Sigmoid colon (tissue), 7 donors: ENCODE results near the gene TALDO1. TPM values are rescaled to one million over a fixed set of nuclear protein-coding genes. Genes with fewer than 3 reads are reported as not detected.

ENCODE experiments used
- DNase-seq: peaks from one replicate; pipeline ENCODE4 v3.0.0-alpha.2; 2019
- H3K27ac ChIP-seq, 4 donors: fragments of 200-600 bp; sonication (generic); one replicate each; pipeline ENCODE4 v1.5.1; 2016 to 2019; ENCODE audit warnings: mild to moderate bottlenecking in 1 of 4
- H3K27me3 ChIP-seq, 3 donors: fragments of 200-600 bp; sonication (generic); one replicate each; pipeline ENCODE4 v1.5.1; 2019; ENCODE audit warnings: mild to moderate bottlenecking in 1 of 3
- H3K36me3 ChIP-seq, 4 donors: fragments of 200-600 bp; sonication (generic); one replicate each; pipeline ENCODE4 v1.5.1; 2016 to 2019
- H3K4me1 ChIP-seq, 4 donors: fragments of 200-600 bp; sonication (generic); one replicate each; pipeline ENCODE4 v1.5.1; 2017 to 2019
- H3K4me3 ChIP-seq, 4 donors: fragments of 200-600 bp; sonication (generic); one replicate each; pipeline ENCODE4 v1.5.1; 2017 to 2019; ENCODE audit warnings: mild to moderate bottlenecking in 2 of 4, moderate library complexity in 1 of 4
- H3K9me3 ChIP-seq, 4 donors: fragments of 200-600 bp in 3 of 4; sonication (generic) in 3 of 4; one replicate each; pipeline versions ENCODE4 v1.5.1 to v1.6.1; 2013 to 2019
- EP300 ChIP-seq, 4 donors: sonication (generic); formaldehyde crosslinking; IDR thresholded peaks; one replicate each; pipeline ENCODE4 v1.6.1; 2017; ENCODE audit warnings: antibody characterized with exemption in 4 of 4
- POLR2A ChIP-seq, 2 donors: fragments of 450-650 bp; IDR thresholded peaks; one replicate each; pipeline ENCODE4 v1.6.1; 2016; ENCODE audit warnings: antibody characterized with exemption in 2 of 2, mild to moderate bottlenecking in 2 of 2, moderate library complexity in 2 of 2
- POLR2AphosphoS5 ChIP-seq, 4 donors: sonication (generic); formaldehyde crosslinking; IDR thresholded peaks; one replicate each; pipeline ENCODE4 v1.6.1; 2017; ENCODE audit warnings: antibody characterized with exemption in 4 of 4
- WGBS, 2 donors: extraction: QIAGEN DNeasy Blood & Tissue Kit; methylation state at CpG; one replicate each; pipeline ENCODE4 v1.1.7; 2013; 5-methylcytosine and 5-hydroxymethylcytosine counted together
- intact Hi-C: fragments of 100-400 bp; cut with DNase I; formaldehyde crosslinking; loops from one replicate; pipeline ENCODE4 v1.15.1; 2023
- polyA plus RNA-seq, 3 donors: library from polyadenylated mRNA; stranded (reverse); fragments of 200-250 nt; gene quantifications; one replicate each; pipeline ENCODE4 v1.2.3, GENCODE V29; 2013
- total RNA-seq, 4 donors: library from RNA; depleted of rRNA; stranded (reverse); fragments of >200 nt; gene quantifications; one replicate each; pipeline ENCODE4 v1.1.0, GENCODE V29; 2016
- TF ChIP-seq, protein P1 (sequence below), 4 experiments: fragments of 450-650 bp in 3 of 4; fragments of 200-600 bp in 1 of 4; IDR thresholded peaks; one replicate each; pipeline ENCODE4 v1.5.1; 2016 to 2019; ENCODE audit warnings: antibody characterized with exemption in 4 of 4, mild to moderate bottlenecking in 3 of 4, moderate library complexity in 2 of 4
- donor health status: healthy with polysubstance abuse.
- donor health status: Bipolar disorder and iron deficiency.
- donor health status: healthy.

TALDO1 gene
- total and polyA plus RNA-seq, 7 donors: 94.6 to 177 (median 133) TPM

DNA sequence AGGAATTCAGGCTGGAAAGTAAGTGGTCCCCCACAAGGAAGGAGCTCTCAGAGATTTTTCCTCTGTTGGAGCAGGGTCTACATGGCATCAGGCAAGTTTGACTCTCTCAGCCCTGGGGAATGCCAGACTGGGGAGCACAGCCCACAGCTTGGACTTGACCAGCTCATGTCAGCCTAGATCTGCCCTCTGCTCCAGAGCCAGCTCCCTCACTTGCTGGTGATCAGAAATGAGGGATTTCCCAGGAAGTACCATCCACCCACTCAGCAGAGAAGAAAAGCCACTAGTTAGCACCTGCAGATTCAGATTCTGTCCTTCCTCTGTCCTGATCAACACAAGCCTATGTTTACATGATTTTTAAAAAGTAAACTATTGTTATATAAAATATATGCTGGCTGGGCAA, 13.0 kb downstream of the TALDO1 start:
- Histone ChIP-seq H3K36me3 (peaks cover 20 to 94% (median 46%) of the 10 kb centered on the region in 4 donors), H3K4me3 (no peak overlapping the region), H3K27me3 (no peaks in the 10 kb centered on the region), H3K4me1 (no peaks in the 10 kb centered on the region), H3K9me3 (no peaks in the 10 kb centered on the region), H3K27ac (no peak overlapping the region)
- no peak for DNase-seq
- TF ChIP-seq EP300 (IDR thresholded peaks at IDR 0.05) (no peak), POLR2A (IDR thresholded peaks at IDR 0.05) (no peak)
- TF ChIP-seq, protein P1, sequence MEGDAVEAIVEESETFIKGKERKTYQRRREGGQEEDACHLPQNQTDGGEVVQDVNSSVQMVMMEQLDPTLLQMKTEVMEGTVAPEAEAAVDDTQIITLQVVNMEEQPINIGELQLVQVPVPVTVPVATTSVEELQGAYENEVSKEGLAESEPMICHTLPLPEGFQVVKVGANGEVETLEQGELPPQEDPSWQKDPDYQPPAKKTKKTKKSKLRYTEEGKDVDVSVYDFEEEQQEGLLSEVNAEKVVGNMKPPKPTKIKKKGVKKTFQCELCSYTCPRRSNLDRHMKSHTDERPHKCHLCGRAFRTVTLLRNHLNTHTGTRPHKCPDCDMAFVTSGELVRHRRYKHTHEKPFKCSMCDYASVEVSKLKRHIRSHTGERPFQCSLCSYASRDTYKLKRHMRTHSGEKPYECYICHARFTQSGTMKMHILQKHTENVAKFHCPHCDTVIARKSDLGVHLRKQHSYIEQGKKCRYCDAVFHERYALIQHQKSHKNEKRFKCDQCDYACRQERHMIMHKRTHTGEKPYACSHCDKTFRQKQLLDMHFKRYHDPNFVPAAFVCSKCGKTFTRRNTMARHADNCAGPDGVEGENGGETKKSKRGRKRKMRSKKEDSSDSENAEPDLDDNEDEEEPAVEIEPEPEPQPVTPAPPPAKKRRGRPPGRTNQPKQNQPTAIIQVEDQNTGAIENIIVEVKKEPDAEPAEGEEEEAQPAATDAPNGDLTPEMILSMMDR (IDR thresholded peaks at IDR 0.05): no peak
- intact Hi-C loops: no loop called here

- no peak overlapping the region for H3K4me3 ChIP-seq
Measured at GRCh38 chr11:761526-762108, 14.4 kb downstream of the TALDO1 start.

DNA sequence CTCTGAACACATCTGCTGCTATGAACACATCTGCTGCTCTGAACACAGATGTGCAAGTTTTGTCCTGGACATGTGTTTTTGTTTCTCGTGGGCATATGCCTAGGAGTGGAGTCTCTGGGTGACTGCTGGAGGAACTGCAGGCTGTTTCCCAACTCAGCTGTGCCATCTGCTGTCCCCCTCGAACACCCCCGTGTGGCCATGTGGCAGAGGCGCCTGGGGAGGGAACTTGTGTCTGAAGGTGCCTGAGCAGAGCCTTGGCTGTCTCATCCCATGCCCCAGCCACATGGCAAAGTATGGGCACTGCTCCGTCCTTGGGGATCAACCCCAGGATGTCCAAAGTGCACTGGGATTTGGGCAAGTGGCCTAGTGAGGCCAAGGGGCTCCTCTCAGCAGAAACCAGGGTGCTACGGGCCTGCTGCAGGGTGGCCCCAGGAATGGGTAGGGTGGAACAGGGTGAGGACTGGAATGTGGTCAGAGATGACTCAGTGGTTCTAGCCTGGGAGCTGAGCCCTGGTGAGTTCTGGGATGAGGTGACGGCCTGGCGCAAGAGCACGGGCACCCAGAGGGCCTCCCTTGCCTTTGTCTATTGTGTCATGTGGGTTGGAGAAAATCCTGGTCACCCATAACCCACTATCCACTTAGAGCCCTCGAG, 15.3 kb downstream of the TALDO1 start:
- Histone ChIP-seq H3K36me3 (peaks cover 20 to 97% (median 46%) of the 10 kb centered on the region in 4 donors), H3K4me3 (no peak overlapping the region), H3K9me3 (no peaks in the 10 kb centered on the region), H3K4me1 (no peaks in the 10 kb centered on the region), H3K27ac (no peak overlapping the region), H3K27me3 (no peaks in the 10 kb centered on the region)
- intact Hi-C loops: no loop called here
- no peak for DNase-seq
- WGBS, 2 donors: 19 to 57% methylated on average over 10 of the region's 10 CpGs
- no peak for TF ChIP-seq EP300 (IDR thresholded peaks at IDR 0.05)
- TF ChIP-seq, protein P1 (IDR thresholded peaks at IDR 0.05): no peak
- no peak for TF ChIP-seq POLR2A (IDR thresholded peaks at IDR 0.05)
- TF ChIP-seq POLR2AphosphoS5 (IDR thresholded peaks at IDR 0.05): no peak

More at GRCh38 chr11:761526-762108, 14.4 kb downstream of the TALDO1 start:
- peaks cover 20 to 97% (median 45%) of the 10 kb centered on the region in 4 donors for H3K36me3 ChIP-seq
- no peaks in the 10 kb centered on the region for H3K27me3 ChIP-seq
- TF ChIP-seq, protein P1 (IDR thresholded peaks at IDR 0.05): no peak
- TF ChIP-seq EP300 (IDR thresholded peaks at IDR 0.05): no peak
- no peaks in the 10 kb centered on the region for H3K9me3 ChIP-seq
- DNase-seq: no peak
- intact Hi-C loops: no loop called here
- no peak overlapping the region for H3K27ac ChIP-seq
- H3K4me1 ChIP-seq: no peaks in the 10 kb centered on the region
- WGBS, 2 donors: 93 to 94% methylated on average over 8 of the region's 8 CpGs

DNA sequence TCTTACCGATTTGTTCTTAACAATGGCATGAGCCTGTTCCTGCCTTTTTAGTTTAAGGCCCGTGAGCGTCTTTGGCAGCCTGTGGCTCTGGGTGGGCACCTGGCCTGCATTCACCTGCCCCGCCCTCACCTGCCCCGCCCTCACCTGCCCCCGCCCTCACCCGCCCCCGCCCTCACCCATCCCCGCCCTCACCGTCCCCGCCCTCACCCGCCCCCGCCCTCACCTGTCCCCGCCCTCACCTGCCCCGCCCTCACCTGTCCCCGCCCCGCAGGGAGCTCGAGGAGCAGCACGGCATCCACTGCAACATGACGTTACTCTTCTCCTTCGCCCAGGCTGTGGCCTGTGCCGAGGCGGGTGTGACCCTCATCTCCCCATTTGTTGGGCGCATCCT, 15.8 kb downstream of the TALDO1 start:
- no peak for DNase-seq
- no peaks in the 10 kb centered on the region for H3K9me3 ChIP-seq
- H3K27me3 ChIP-seq: no peaks in the 10 kb centered on the region
- H3K27ac ChIP-seq: no peak overlapping the region
- TF ChIP-seq EP300 (IDR thresholded peaks at IDR 0.05) (no peak), POLR2AphosphoS5 (IDR thresholded peaks at IDR 0.05) (no peak), POLR2A (IDR thresholded peaks at IDR 0.05) (no peak)
- TF ChIP-seq, protein P1 (IDR thresholded peaks at IDR 0.05): no peak
- peaks cover 20 to 92% (median 45%) of the 10 kb centered on the region in 4 donors for H3K36me3 ChIP-seq
- intact Hi-C loops: no loop called here
- no peaks in the 10 kb centered on the region for H3K4me1 ChIP-seq
- no peak overlapping the region for H3K4me3 ChIP-seq
- WGBS, 2 donors: 22 to 76% methylated on average over 24 of the region's 24 CpGs
